Stimulated activated naive B cell treated with anti-CD40 and anti-IgM and Interleukin-4, amounts not matched to agents 10 μg/mL and 1 μg/mL and 100 μg/mL, for 72 hours (primary cell): ENCODE data around the gene STC2.
"Not testable (repeated sequence)": the region's sequence is repeated elsewhere in the genome, so short reads cannot be mapped to it uniquely, and the experiment has no call there.

Experiments used
- ATAC-seq, 2 donors: fragments of 150-1000 bp; cut with Tn5 transposase; replicated peaks; 2 replicates each; pipeline ENCODE4 v1.10.0; 2021; ENCODE audit warnings: moderate library complexity in 1 of 2
- DNase-seq: peaks from one replicate; pipeline ENCODE4 v3.0.0; 2021
- H3K27ac Mint-ChIP-seq: one replicate; pipeline ENCODE4 v1.8.0; 2022; ENCODE audit warnings: mild to moderate bottlenecking, mixed read lengths
- H3K27me3 Mint-ChIP-seq, 2 donors: one replicate each; pipeline ENCODE4 v1.8.0; 2022; ENCODE audit warnings: mixed read lengths in 2 of 2
- H3K36me3 Mint-ChIP-seq, 2 donors: one replicate each; pipeline ENCODE4 v1.8.0; 2022; ENCODE audit warnings: mixed read lengths in 2 of 2, mild to moderate bottlenecking in 1 of 2
- H3K4me1 Mint-ChIP-seq, 2 donors: one replicate each; pipeline ENCODE4 v1.8.0; 2022; ENCODE audit warnings: mixed read lengths in 2 of 2, mild to moderate bottlenecking in 1 of 2
- H3K4me3 Mint-ChIP-seq, 2 donors: one replicate each; pipeline ENCODE4 v1.8.0; 2022; ENCODE audit warnings: mild to moderate bottlenecking in 2 of 2, mixed read lengths in 2 of 2, moderate library complexity in 1 of 2
- H3K9me3 Mint-ChIP-seq, 2 donors: one replicate each; pipeline ENCODE4 v1.8.0; 2022; ENCODE audit warnings: mixed read lengths in 2 of 2, mild to moderate bottlenecking in 1 of 2

STC2 gene

GRCh38 chr5:173284343-173284958 is 43.8 kb downstream of the STC2 start:
- Mint-ChIP-seq H3K4me3 (peak overlapping the region in 1 of 2 donors; percentile 9), H3K27me3 (peaks cover 71 to 72% of the 10 kb centered on the region in 2 donors), H3K36me3 (peaks cover 10 to 12% of the 10 kb centered on the region in 2 donors), H3K9me3 (peaks cover 8 to 11% of the 10 kb centered on the region in 2 donors)
- not testable (repeated sequence) for H3K4me1 Mint-ChIP-seq, H3K27ac Mint-ChIP-seq, ATAC-seq, DNase-seq

DNA sequence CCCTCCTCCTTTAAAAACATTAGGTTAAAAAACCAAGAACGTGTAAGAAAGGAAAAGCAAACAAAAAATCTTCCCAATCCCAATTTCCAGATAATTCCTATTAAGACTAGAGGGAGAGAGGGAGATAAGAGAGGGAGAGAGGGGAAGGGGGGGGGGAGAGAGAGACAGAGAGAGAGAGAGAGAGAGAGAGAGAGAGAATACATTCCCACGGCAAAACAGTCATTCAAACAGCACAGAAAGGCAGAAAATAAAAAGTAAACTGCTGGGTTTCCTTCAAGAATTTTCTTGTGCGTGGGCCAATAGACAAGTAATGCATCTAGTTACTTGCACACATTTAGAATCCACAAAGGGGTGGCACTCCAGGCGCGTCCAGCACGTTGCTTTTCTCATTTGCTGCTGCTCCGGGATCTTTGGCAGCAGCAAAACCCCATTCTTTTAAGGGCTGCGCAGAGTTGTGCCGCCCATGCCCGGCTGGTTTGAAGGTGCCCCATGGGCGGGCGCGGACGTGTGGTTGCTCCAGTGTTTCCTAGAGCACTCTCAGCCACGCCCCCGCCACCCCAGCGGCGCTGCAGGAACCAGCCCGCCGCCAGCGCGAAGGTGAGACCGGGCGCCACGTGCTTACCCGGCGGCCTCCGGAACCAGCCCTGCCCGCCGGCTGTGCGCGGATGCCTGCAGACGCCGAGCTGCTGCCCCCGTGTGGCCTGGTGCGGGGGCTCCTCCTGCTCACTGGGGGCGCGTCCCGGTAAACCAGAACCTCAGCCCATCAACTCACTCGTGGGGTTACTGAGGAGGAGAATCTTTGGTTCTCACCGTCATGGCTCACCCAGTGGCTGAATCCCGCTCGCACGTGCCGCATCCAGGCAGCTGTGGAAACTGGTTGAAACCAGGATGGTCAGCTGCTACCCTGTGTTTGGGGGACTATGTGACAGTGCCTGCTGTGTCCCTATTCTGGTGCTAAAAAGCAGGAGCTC is 44.6 kb downstream of the STC2 start:
- H3K4me1 Mint-ChIP-seq: peaks cover 5 to 7% of the 10 kb centered on the region in 2 donors
- peaks cover 8 to 11% of the 10 kb centered on the region in 2 donors for H3K9me3 Mint-ChIP-seq
- H3K4me3 Mint-ChIP-seq: no peak overlapping the region
- ATAC-seq: peak; percentile 78 to 91
- DNase-seq: peak; percentile 22
- no peak overlapping the region for H3K27ac Mint-ChIP-seq
- peaks cover 10 to 12% of the 10 kb centered on the region in 2 donors for H3K36me3 Mint-ChIP-seq
- peaks cover 67 to 72% of the 10 kb centered on the region in 2 donors for H3K27me3 Mint-ChIP-seq

- ATAC-seq: no peak
- peaks cover 5 to 7% of the 10 kb centered on the region in 2 donors for H3K4me1 Mint-ChIP-seq
- H3K27me3 Mint-ChIP-seq: peaks cover 60 to 67% of the 10 kb centered on the region in 2 donors
- peaks cover 10 to 12% of the 10 kb centered on the region in 2 donors for H3K36me3 Mint-ChIP-seq
- H3K4me3 Mint-ChIP-seq: no peak overlapping the region
- no peak overlapping the region for H3K27ac Mint-ChIP-seq
- no peak for DNase-seq
- H3K9me3 Mint-ChIP-seq: peaks cover 8 to 11% of the 10 kb centered on the region in 2 donors
These were observed 45.3 kb downstream of the STC2 start for GRCh38 chr5:173282916-173283315.

GRCh38 chr5:173281910-173282309 is 46.3 kb downstream of the STC2 start:
- H3K36me3 Mint-ChIP-seq: peaks cover 10 to 12% of the 10 kb centered on the region in 2 donors

DNA sequence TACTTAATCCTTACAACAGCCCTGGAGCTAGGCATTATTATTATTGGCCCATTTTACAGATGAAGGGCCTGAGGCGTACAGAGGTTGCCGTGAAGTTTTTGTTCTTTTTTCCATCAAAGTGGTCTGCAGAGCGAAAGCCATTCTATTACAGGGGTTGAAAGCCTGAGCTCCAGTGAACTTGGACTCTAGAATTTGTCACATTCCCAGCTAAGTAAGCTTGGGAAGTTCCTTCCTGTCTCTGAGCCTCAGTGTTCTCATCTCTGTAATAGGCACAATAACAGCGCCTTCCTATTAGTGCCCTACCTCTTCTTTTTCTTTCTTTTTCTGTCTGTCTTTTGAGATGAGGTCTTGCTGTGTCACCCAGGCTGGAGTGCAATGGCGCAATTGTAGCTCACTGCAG is 49.0 kb downstream of the STC2 start:
- peaks cover 2 to 4% of the 10 kb centered on the region in 2 donors for H3K4me1 Mint-ChIP-seq
- peaks cover 48 to 63% of the 10 kb centered on the region in 2 donors for H3K27me3 Mint-ChIP-seq
- peaks cover 2 to 5% of the 10 kb centered on the region in 2 donors for H3K9me3 Mint-ChIP-seq
- no peak overlapping the region for H3K4me3 Mint-ChIP-seq
- no peak for DNase-seq
- no peak for ATAC-seq
- no peak overlapping the region for H3K27ac Mint-ChIP-seq
- H3K36me3 Mint-ChIP-seq: peaks cover 2% of the 10 kb centered on the region in 2 donors

More at GRCh38 chr5:173281910-173282309, 46.3 kb downstream of the STC2 start:
- Mint-ChIP-seq H3K27ac (no peak overlapping the region), H3K27me3 (peaks cover 57 to 68% of the 10 kb centered on the region in 2 donors), H3K9me3 (peaks cover 8 to 11% of the 10 kb centered on the region in 2 donors), H3K4me3 (no peak overlapping the region), H3K4me1 (peaks cover 5 to 7% of the 10 kb centered on the region in 2 donors)
- DNase-seq: no peak
- ATAC-seq: no peak

DNA sequence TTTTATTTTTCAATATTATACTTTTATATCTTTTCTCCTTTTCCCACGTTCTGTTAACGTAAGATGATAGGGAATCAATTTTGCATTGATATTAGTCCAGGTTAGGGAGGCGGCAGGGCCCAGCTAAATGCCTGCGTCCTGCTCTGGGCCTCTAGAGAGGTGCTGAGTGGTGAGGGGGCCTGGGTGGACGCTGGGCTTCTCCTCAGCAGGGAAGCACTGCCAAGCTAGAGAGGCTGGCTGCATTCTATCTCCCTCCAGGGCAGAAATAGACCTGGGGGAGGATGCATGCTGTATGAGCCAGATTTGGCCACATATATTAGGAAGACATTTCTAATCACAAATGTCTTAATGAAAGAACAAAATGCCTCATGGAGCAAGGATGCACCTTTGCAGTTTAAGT is 49.6 kb downstream of the STC2 start:
- H3K4me3 Mint-ChIP-seq: no peak overlapping the region
- ATAC-seq: no peak

GRCh38 chr5:173278172-173278571 is 50.0 kb downstream of the STC2 start:
- ATAC-seq (no peak), DNase-seq (no peak)
- H3K27me3 Mint-ChIP-seq: peaks cover 43 to 61% of the 10 kb centered on the region in 2 donors
- no peak overlapping the region for H3K27ac Mint-ChIP-seq
- H3K9me3 Mint-ChIP-seq: peaks cover 0 to 4% of the 10 kb centered on the region in 2 donors
- H3K4me3 Mint-ChIP-seq: no peak overlapping the region
- H3K4me1 Mint-ChIP-seq: peaks cover 0 to 1% of the 10 kb centered on the region in 2 donors
- H3K36me3 Mint-ChIP-seq: no peaks in the 10 kb centered on the region

More for the DNA sequence above, 49.6 kb downstream of the STC2 start:
- Mint-ChIP-seq H3K36me3 (no peaks in the 10 kb centered on the region), H3K27ac (no peak overlapping the region), H3K9me3 (peaks cover 0 to 4% of the 10 kb centered on the region in 2 donors), H3K4me1 (peaks cover 0 to 4% of the 10 kb centered on the region in 2 donors), H3K27me3 (peaks cover 46 to 64% of the 10 kb centered on the region in 2 donors)
- no peak for DNase-seq

DNA sequence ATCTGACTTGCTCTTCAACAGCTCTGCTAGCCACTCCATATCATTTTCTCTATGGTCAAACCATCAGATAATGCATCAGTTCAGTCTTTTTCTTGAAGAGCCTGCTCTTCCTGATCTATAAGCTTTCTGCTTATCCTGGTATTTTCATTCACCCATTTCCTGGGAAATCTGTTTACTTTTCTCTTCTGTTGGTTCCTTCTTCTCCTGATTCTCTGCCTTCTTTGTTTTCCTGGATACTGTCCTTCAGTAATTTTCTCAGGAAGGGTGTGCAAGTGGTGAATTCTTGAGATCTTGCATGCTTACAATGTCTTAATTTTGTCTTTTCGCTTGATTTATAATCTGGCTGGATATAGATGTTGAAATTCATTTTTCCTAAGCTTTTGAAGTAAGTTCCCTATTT is 53.4 kb downstream of the STC2 start:
- no peaks in the 10 kb centered on the region for H3K4me1 Mint-ChIP-seq
- no peak for DNase-seq
- H3K9me3 Mint-ChIP-seq: peaks cover 0 to 4% of the 10 kb centered on the region in 2 donors
- H3K4me3 Mint-ChIP-seq: no peak overlapping the region
- H3K27me3 Mint-ChIP-seq: peaks cover 22 to 48% of the 10 kb centered on the region in 2 donors
- H3K36me3 Mint-ChIP-seq: no peaks in the 10 kb centered on the region
- ATAC-seq: no peak
- H3K27ac Mint-ChIP-seq: no peak overlapping the region

DNA sequence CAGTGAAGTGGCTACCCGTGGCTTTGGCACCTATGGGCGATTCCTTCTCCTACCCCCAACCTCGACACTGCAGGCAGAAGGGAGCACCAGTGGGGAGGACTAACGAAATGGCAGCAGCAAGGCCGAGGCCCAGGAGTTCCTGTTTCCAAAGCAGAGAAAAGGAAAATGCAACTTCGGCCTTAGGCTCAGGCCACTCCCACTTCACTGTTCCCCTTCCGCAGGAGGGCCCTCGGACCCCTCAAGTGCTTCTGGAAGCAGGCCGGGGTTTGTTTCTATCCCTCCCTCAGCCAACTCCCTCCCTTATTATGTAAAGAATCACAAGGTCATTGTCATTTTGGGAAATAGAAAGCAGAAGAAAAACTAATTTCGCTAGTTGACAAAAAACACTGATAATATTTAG is 56.8 kb downstream of the STC2 start:
- no peak overlapping the region for H3K27ac Mint-ChIP-seq
- H3K27me3 Mint-ChIP-seq: peaks cover 28 to 54% of the 10 kb centered on the region in 2 donors
- no peak overlapping the region for H3K4me3 Mint-ChIP-seq
- ATAC-seq (no peak), DNase-seq (no peak)
- no peaks in the 10 kb centered on the region for H3K4me1 Mint-ChIP-seq
- peaks cover 0 to 4% of the 10 kb centered on the region in 2 donors for H3K9me3 Mint-ChIP-seq
- H3K36me3 Mint-ChIP-seq: no peaks in the 10 kb centered on the region

- H3K9me3 Mint-ChIP-seq: no peaks in the 10 kb centered on the region
- no peak overlapping the region for H3K4me3 Mint-ChIP-seq
- H3K27me3 Mint-ChIP-seq: peaks cover 39 to 42% of the 10 kb centered on the region in 2 donors
- no peak for DNase-seq
- no peaks in the 10 kb centered on the region for H3K4me1 Mint-ChIP-seq
- H3K27ac Mint-ChIP-seq: no peak overlapping the region
- H3K36me3 Mint-ChIP-seq: no peaks in the 10 kb centered on the region
- ATAC-seq: no peak
These were observed 59.3 kb downstream of the STC2 start for GRCh38 chr5:173268750-173269432.

DNA sequence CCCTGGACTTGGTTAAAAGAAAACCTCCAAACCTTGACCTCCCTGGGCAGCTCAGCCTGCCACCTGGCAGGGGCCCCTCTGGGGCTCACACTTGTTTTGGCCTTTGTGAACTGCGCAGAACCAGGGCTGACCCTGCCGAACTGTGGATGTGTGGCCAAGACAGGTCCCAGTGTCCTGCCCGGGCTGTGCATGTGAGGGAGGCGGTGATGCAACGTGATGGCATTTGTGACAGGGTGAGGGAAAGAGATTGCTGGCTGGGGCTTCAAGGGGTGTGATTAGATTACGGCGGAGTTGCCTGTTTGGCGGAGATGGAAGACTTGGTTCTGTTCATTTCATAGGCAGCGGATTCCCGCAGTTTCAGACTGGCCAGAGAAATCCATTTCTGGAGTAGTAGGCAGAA is 62.8 kb downstream of the STC2 start:
- Mint-ChIP-seq H3K4me1 (no peaks in the 10 kb centered on the region), H3K27ac (no peak overlapping the region), H3K9me3 (no peaks in the 10 kb centered on the region), H3K4me3 (no peak overlapping the region), H3K36me3 (no peaks in the 10 kb centered on the region), H3K27me3 (peaks cover 39 to 43% of the 10 kb centered on the region in 2 donors)
- no peak for ATAC-seq
- DNase-seq: no peak
